ENCODE results near the gene ZC3H4.

The ZC3H4 gene

GRCh38 chr19:47019431-47020041 lies 94.0 kb downstream of the ZC3H4 start, which contains the start of gene NPAS1:
TSS of gene NPAS1 (plus strand) at chr19:47019837. CDS start at chr19:47021048, 1,211 bp downstream.
- DNase-seq: no peak

DNA sequence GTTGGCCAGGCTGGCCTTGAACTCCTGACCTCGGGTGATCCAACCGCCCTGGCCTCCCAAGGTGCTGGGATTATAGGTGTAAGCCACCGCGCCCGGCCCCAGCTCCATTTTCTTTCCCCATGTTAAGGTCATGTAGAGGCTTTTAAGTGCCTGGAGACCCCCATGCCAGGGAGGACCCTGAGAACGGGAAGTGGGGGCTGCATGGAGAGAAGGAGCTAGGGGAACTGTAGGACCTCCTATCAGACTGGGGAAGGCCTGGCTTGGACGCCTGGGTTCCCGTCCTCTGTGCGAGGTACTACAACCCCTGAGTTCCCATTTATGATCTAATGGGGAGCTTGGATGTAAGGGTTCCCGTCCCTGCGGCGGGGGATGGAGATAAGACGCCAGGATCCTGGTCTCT lies 94.7 kb downstream of the ZC3H4 start:
- no peak for DNase-seq
